ENCODE results near the gene TTR. TPM values are rescaled to one million over a fixed set of nuclear protein-coding genes. Genes with fewer than 3 reads are reported as not detected.

Gene TTR
- total RNA-seq, 1 donor from 2014 or later = not detected

DNA sequence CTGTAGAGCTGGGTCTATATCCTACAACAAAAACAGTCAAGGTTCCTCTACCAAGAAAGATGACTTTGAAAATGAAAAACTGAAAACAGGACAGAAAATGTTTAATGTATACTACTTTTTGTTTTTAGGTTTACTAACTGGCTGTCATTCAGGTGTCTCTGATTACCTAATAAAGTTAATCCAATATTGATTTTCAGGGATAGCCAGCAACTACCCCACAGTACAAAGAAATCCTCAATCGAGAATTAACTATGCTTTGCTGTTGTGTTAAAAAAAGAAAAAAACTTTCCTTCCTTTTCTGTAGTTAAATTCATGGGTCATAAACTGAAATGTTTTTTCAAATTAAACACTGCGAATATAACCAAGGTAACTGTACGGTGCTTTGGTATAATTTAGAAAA is 45.8 kb downstream of the TTR start:
- H3K36me3 Mint-ChIP-seq (ENCODE audit: low read depth, unreplicated experiment) = peaks cover 21% of the 10 kb centered on the region
- no peak overlapping the region for H3K27ac Mint-ChIP-seq (ENCODE audit: unreplicated experiment)
- H3K4me1 Mint-ChIP-seq (ENCODE audit: unreplicated experiment) = peaks cover 14% of the 10 kb centered on the region
- H3K9me3 Mint-ChIP-seq (ENCODE audit: unreplicated experiment) = no peaks in the 10 kb centered on the region
- TF ChIP-seq, protein P1, sequence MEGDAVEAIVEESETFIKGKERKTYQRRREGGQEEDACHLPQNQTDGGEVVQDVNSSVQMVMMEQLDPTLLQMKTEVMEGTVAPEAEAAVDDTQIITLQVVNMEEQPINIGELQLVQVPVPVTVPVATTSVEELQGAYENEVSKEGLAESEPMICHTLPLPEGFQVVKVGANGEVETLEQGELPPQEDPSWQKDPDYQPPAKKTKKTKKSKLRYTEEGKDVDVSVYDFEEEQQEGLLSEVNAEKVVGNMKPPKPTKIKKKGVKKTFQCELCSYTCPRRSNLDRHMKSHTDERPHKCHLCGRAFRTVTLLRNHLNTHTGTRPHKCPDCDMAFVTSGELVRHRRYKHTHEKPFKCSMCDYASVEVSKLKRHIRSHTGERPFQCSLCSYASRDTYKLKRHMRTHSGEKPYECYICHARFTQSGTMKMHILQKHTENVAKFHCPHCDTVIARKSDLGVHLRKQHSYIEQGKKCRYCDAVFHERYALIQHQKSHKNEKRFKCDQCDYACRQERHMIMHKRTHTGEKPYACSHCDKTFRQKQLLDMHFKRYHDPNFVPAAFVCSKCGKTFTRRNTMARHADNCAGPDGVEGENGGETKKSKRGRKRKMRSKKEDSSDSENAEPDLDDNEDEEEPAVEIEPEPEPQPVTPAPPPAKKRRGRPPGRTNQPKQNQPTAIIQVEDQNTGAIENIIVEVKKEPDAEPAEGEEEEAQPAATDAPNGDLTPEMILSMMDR (IDR thresholded peaks at IDR 0.05; ENCODE audit: unreplicated experiment) = no peak
- no peaks in the 10 kb centered on the region for H3K27me3 Mint-ChIP-seq (ENCODE audit: unreplicated experiment)
- peak overlapping the region; percentile 81 for H3K4me3 Mint-ChIP-seq (ENCODE audit: unreplicated experiment)
- DNase-seq (ENCODE audit: low spot score) = no peak

DNA sequence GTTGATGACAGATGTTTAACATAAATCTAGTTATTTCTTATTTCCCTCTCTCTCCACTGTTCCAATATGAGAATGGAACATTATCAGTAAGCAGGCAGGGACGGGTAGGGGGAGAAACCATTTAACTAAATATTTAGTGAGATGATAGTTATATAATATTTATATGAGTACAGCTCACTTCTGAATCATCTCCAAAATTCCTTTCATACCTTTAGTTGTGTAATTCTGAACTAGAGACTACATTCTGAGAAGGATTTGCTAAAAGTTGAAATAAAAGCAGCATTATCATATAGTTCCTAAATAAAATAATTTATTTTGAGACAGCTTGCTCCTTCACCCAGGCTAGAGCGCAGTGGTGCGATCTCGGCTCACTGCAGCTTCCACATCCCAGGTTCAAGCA is 51.3 kb downstream of the TTR start:
- TF ChIP-seq, protein P1 (IDR thresholded peaks at IDR 0.05; ENCODE audit: unreplicated experiment) = no peak
- Mint-ChIP-seq H3K4me1 (ENCODE audit: unreplicated experiment) (peaks cover 8% of the 10 kb centered on the region), H3K27ac (ENCODE audit: unreplicated experiment) (no peak overlapping the region), H3K9me3 (ENCODE audit: unreplicated experiment) (no peaks in the 10 kb centered on the region), H3K36me3 (ENCODE audit: low read depth, unreplicated experiment) (peaks cover 9% of the 10 kb centered on the region), H3K4me3 (ENCODE audit: unreplicated experiment) (no peak overlapping the region), H3K27me3 (ENCODE audit: unreplicated experiment) (no peaks in the 10 kb centered on the region)
- no peak for DNase-seq (ENCODE audit: low spot score)

GRCh38 chr18:31645411-31645810 is 53.7 kb downstream of the TTR start:
- TF ChIP-seq, protein P1 (IDR thresholded peaks at IDR 0.05; ENCODE audit: unreplicated experiment) = no peak
- Mint-ChIP-seq H3K27me3 (ENCODE audit: unreplicated experiment) (no peaks in the 10 kb centered on the region), H3K4me1 (ENCODE audit: unreplicated experiment) (peaks cover 8% of the 10 kb centered on the region), H3K9me3 (ENCODE audit: unreplicated experiment) (no peaks in the 10 kb centered on the region), H3K27ac (ENCODE audit: unreplicated experiment) (no peak overlapping the region), H3K36me3 (ENCODE audit: low read depth, unreplicated experiment) (no peaks in the 10 kb centered on the region), H3K4me3 (ENCODE audit: unreplicated experiment) (no peak overlapping the region)
- no peak for DNase-seq (ENCODE audit: low spot score)

- Mint-ChIP-seq H3K36me3 (ENCODE audit: low read depth, unreplicated experiment) (no peaks in the 10 kb centered on the region), H3K27me3 (ENCODE audit: unreplicated experiment) (peaks cover 4% of the 10 kb centered on the region), H3K4me3 (ENCODE audit: unreplicated experiment) (no peak overlapping the region), H3K9me3 (ENCODE audit: unreplicated experiment) (no peaks in the 10 kb centered on the region), H3K4me1 (ENCODE audit: unreplicated experiment) (peaks cover 8% of the 10 kb centered on the region), H3K27ac (ENCODE audit: unreplicated experiment) (no peak overlapping the region)
- no peak for DNase-seq (ENCODE audit: low spot score)
- TF ChIP-seq, protein P1 (IDR thresholded peaks at IDR 0.05; ENCODE audit: unreplicated experiment) = no peak
Measured at GRCh38 chr18:31646332-31647126, 54.9 kb downstream of the TTR start.

DNA sequence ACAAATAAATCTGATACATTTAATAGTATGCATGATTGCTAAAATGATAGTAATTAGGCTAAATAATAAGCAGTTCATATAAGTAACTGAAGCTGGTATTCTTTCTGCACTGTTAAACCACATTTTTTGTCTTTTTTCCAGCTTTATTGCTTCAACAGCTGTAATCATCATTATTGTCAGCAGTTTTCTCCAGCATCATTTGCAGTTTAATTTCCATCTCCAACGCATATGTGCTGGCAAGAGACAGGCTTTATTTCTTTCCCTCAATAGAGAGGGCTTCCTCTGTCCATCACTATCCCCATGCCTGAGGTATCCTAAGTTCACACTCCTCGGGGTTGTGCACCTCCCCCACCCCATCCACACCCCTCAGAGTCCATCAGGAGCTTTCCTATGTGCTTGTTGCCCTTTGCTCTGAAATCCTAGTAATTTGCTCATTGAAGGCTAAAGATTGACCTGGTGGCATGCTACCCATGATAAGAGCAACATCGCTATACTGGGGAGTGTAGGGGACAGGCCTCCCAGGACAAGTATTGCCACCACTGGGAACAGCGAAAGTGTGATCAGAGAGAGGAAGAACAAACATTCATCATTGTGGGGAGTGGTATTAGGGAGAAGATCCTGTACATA is 55.6 kb downstream of the TTR start:
- Mint-ChIP-seq H3K4me1 (ENCODE audit: unreplicated experiment) (peaks cover 8% of the 10 kb centered on the region), H3K9me3 (ENCODE audit: unreplicated experiment) (no peaks in the 10 kb centered on the region), H3K36me3 (ENCODE audit: low read depth, unreplicated experiment) (peaks cover 3% of the 10 kb centered on the region), H3K27ac (ENCODE audit: unreplicated experiment) (no peak overlapping the region), H3K27me3 (ENCODE audit: unreplicated experiment) (peaks cover 6% of the 10 kb centered on the region), H3K4me3 (ENCODE audit: unreplicated experiment) (no peak overlapping the region)
- TF ChIP-seq, protein P1 (IDR thresholded peaks at IDR 0.05; ENCODE audit: unreplicated experiment) = no peak
- no peak for DNase-seq (ENCODE audit: low spot score)
